ENCODE results near the gene FCER2. TPM values are rescaled to one million over a fixed set of nuclear protein-coding genes. Genes with fewer than 3 reads are reported as not detected.

The FCER2 gene
- total RNA-seq, 2 experiments from 2014 or later, result 3.0 to 3.7 TPM

DNA sequence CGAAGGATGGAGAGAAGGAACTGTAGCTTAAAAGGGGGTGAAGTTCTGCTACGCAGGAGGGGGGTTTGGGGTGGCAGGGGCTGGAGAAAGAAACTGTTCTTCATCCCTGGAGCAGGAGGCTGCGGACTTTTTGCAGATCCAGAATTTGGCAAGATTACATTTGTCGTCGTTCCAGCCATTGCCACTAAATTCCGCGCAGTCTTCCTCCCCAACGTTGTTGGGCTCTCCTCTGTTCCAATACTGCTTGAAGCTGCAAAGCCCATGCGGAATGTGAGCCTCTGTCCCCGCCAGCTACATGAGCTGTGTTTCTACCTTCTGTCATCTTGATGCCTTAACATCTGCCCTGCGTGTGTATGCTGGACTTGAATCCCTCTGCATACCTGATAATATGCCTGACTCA, 41.1 kb upstream of the FCER2 start:
- Mint-ChIP-seq H3K36me3 (ENCODE audit: low read depth) (no peaks in the 10 kb centered on the region), H3K4me3 (no peak overlapping the region), H3K9me3 (peaks cover 1% of the 10 kb centered on the region), H3K27ac (no peak overlapping the region), H3K27me3 (peaks cover 26% of the 10 kb centered on the region), H3K4me1 (ENCODE audit: low read depth) (peaks cover 15% of the 10 kb centered on the region)
- POLR2A ChIA-PET, result interaction anchor here (0.8 kb wide), 1 partner anchor 8 kb away, joined by 4 read pairs; no protein-coding TSS in a partner anchor
- ATAC-seq, result no peak
- intact Hi-C loops (cut with micrococcal nuclease), result loop anchor here (10.0 kb wide), 1 partner anchor 52 kb away; no protein-coding TSS in a partner anchor
- DNase-seq, result no peak
- TF ChIP-seq, protein P1, sequence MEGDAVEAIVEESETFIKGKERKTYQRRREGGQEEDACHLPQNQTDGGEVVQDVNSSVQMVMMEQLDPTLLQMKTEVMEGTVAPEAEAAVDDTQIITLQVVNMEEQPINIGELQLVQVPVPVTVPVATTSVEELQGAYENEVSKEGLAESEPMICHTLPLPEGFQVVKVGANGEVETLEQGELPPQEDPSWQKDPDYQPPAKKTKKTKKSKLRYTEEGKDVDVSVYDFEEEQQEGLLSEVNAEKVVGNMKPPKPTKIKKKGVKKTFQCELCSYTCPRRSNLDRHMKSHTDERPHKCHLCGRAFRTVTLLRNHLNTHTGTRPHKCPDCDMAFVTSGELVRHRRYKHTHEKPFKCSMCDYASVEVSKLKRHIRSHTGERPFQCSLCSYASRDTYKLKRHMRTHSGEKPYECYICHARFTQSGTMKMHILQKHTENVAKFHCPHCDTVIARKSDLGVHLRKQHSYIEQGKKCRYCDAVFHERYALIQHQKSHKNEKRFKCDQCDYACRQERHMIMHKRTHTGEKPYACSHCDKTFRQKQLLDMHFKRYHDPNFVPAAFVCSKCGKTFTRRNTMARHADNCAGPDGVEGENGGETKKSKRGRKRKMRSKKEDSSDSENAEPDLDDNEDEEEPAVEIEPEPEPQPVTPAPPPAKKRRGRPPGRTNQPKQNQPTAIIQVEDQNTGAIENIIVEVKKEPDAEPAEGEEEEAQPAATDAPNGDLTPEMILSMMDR (IDR thresholded peaks at IDR 0.05), result no peak
- CTCF ChIA-PET, result interaction anchor here (2.4 kb wide), 1 partner anchor 62 kb away, joined by 10 read pairs; the partner anchor contains the start of gene TRAPPC5

DNA sequence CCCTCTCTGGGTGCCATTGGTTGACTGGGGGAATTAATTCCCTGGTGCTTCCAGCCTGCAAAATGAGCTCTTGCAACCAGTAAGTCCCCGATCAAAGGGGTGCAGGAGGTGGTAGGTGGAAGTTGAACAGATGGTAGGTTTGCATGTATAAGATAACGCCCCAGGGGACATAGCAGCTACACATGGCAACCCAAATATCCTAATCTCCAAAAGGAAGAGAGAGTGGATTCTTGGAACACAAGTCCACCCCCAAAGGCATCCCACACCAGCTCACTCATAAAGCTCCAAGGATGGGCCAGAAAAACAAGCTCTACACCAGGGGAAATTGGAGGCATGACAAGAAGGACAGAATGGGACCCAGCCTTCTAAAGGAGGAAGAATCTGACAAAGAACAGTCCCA, 40.6 kb upstream of the FCER2 start:
- ATAC-seq (no peak), DNase-seq (no peak)
- H3K27ac Mint-ChIP-seq, result no peak overlapping the region
- intact Hi-C loops (cut with micrococcal nuclease), result loop anchor here (10.0 kb wide), 1 partner anchor 52 kb away; no protein-coding TSS in a partner anchor
- H3K4me1 Mint-ChIP-seq (ENCODE audit: low read depth), result peaks cover 17% of the 10 kb centered on the region
- H3K27me3 Mint-ChIP-seq, result peaks cover 24% of the 10 kb centered on the region
- no peak overlapping the region for H3K4me3 Mint-ChIP-seq
- TF ChIP-seq, protein P1 (IDR thresholded peaks at IDR 0.05), result no peak
- H3K9me3 Mint-ChIP-seq, result no peaks in the 10 kb centered on the region
- no peaks in the 10 kb centered on the region for H3K36me3 Mint-ChIP-seq (ENCODE audit: low read depth)
- ChIA-PET POLR2A (interaction anchor here (0.8 kb wide), 1 partner anchor 9 kb away, joined by 4 read pairs; no protein-coding TSS in a partner anchor), CTCF (interaction anchor here (2.4 kb wide), 1 partner anchor 62 kb away, joined by 10 read pairs; the partner anchor contains the start of gene TRAPPC5)

DNA sequence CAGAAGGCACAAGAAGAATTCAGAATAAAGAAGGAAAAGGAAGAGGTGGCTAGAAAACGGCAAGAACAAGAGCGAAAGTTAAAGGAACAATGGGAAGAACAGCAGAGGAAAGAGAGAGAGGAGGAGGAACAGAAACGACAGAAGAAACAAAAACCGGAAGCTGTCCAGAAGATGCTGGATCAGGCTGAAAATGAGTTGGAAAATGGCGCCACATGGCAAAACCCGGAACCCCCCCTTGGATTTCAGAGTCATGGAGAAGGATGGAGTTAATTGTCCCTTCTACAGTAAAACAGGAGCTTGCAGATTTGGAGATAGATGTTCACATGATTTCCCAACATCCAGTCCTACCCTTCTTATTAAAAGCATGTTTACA, 38.7 kb upstream of the FCER2 start:
- ChIA-PET POLR2A (no interaction called here), CTCF (interaction anchor here (0.9 kb wide), 1 partner anchor 60 kb away, joined by 3 read pairs; the partner anchor contains the start of gene TRAPPC5)
- no peak for ATAC-seq
- Mint-ChIP-seq H3K36me3 (ENCODE audit: low read depth) (no peaks in the 10 kb centered on the region), H3K4me3 (no peak overlapping the region), H3K27ac (no peak overlapping the region), H3K4me1 (ENCODE audit: low read depth) (peaks cover 17% of the 10 kb centered on the region), H3K27me3 (peaks cover 15% of the 10 kb centered on the region), H3K9me3 (no peaks in the 10 kb centered on the region)
- DNase-seq, result no peak
- intact Hi-C loops (cut with micrococcal nuclease), result loop anchor here (10.0 kb wide), 1 partner anchor 54 kb away; no protein-coding TSS in a partner anchor
- TF ChIP-seq, protein P1 (IDR thresholded peaks at IDR 0.05), result no peak

DNA sequence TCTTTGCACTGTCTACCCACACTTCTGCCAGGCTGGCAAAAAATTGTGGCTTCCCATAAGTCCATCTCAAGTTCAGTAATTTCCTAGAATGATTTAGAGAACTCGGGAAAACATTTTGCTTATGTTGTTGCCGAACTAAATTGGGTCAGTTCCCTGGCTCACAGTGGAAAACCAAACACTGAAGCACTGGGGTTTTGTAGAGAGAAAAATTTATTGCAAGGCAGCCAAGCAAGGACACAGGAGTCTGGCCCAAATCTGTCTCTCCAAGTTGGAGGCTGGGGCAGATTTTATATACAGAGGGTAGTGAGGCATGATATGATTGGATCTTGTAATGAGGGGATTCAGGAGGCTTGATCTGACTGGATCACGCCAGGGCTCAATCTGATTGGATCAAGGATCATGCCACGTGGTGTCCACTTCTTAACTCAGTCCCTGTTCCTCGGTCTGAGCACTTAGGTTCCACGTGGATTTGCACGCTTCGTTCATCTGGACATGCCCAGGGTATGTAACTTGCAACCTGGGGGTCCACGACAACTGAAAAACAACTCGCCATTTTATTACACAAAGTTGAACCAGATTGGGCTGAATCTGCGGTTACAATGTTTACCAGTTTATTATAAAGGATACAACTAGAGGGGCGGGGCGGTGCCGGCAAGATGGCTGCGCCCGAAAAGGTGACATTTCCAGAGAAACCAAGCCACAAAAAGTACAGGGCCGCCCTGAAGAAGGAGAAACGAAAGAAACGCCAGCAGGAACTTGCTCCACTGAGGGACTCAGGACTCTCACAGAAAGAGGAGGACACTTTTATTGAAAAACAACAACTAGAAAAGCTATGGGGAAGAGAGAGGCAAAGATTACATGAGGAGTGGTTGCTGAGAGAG, 38.1 kb upstream of the FCER2 start:
- Mint-ChIP-seq H3K27me3 (peaks cover 15% of the 10 kb centered on the region), H3K27ac (no peak overlapping the region), H3K9me3 (no peaks in the 10 kb centered on the region), H3K4me3 (no peak overlapping the region), H3K36me3 (ENCODE audit: low read depth) (no peaks in the 10 kb centered on the region), H3K4me1 (ENCODE audit: low read depth) (peaks cover 17% of the 10 kb centered on the region)
- TF ChIP-seq, protein P1 (IDR thresholded peaks at IDR 0.05), result no peak
- intact Hi-C loops (cut with micrococcal nuclease), result loop anchor here (10.0 kb wide), 1 partner anchor 55 kb away; no protein-coding TSS in a partner anchor
- DNase-seq (no peak), ATAC-seq (no peak)
- ChIA-PET CTCF (interaction anchor here (0.8 to 1.7 kb wide), 6 partner anchors 11 to 171 kb away, joined by 3 to 5 read pairs (median 3); partner anchors contain the start of gene TRAPPC5), POLR2A (interaction anchor here (0.9 kb wide), 1 partner anchor 8 kb away, joined by 4 read pairs; no protein-coding TSS in a partner anchor)

All from activated CD8-positive, alpha-beta T cell treated with anti-CD3 and anti-CD28 coated beads for 36 hours (primary cell).